Measurements from ENCODE around the gene CA5B. TPM values are rescaled to one million over a fixed set of nuclear protein-coding genes. Genes with fewer than 3 reads are reported as not detected.

The CA5B gene
- total RNA-seq, 1 experiment from 2014 or later, result 6.4 TPM

DNA sequence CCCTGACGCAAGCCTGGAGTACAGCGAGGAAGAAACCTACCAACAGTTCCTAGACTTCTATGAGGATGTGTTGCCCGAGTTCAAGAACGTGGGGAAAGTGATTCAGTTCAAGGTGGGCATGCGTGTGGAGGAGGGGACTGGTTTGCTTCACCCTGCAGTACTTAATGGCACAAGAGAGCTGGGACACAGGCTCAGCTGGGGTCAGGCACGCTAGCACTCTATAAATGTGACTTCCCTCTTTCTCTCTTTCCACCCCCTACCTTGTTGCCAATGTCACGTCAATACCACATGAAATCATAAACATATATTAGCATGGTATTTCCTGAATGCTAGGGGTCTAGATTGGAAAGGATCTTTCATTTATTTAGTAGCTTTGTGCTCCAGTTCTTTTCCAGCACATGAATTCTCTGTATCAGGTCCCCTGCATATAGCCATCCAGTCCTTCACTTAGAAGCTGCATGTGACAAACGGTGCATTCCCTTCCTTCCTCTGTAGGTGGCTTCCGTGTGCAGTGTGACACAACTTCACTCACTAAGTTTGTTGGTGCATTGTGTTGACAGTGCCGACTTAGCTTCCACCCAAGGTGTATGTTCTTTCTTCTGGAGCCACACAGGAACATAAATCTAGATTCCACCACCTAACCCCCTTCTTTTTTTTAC, 77.8 kb downstream of the CA5B start:
- intact Hi-C loops (cut with micrococcal nuclease; ENCODE audit: unreplicated experiment), result loop anchor here (10.0 kb wide), 2 partner anchors 131 to 159 kb away; no protein-coding TSS in a partner anchor
- Mint-ChIP-seq H3K36me3 (ENCODE audit: insufficient read depth, unreplicated experiment) (peaks cover 5% of the 10 kb centered on the region), H3K4me3 (ENCODE audit: low read depth, unreplicated experiment) (no peak overlapping the region), H3K27ac (ENCODE audit: unreplicated experiment) (no peak overlapping the region), H3K27me3 (ENCODE audit: unreplicated experiment) (no peaks in the 10 kb centered on the region), H3K4me1 (ENCODE audit: low read depth, unreplicated experiment) (no peaks in the 10 kb centered on the region), H3K9me3 (ENCODE audit: low read depth, unreplicated experiment) (no peaks in the 10 kb centered on the region)
- BruUV-seq (replicated peaks), result no TSS peak
- DNase-seq, result peak; percentile 31
- TF ChIP-seq, protein P1, sequence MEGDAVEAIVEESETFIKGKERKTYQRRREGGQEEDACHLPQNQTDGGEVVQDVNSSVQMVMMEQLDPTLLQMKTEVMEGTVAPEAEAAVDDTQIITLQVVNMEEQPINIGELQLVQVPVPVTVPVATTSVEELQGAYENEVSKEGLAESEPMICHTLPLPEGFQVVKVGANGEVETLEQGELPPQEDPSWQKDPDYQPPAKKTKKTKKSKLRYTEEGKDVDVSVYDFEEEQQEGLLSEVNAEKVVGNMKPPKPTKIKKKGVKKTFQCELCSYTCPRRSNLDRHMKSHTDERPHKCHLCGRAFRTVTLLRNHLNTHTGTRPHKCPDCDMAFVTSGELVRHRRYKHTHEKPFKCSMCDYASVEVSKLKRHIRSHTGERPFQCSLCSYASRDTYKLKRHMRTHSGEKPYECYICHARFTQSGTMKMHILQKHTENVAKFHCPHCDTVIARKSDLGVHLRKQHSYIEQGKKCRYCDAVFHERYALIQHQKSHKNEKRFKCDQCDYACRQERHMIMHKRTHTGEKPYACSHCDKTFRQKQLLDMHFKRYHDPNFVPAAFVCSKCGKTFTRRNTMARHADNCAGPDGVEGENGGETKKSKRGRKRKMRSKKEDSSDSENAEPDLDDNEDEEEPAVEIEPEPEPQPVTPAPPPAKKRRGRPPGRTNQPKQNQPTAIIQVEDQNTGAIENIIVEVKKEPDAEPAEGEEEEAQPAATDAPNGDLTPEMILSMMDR (IDR thresholded peaks at IDR 0.05; ENCODE audit: unreplicated experiment), result peak; percentile 28
- CTCF ChIA-PET, result interaction anchor here (0.5 to 1.0 kb wide), 3 partner anchors 27 to 743 kb away, joined by 3 read pairs; no protein-coding TSS in a partner anchor

DNA sequence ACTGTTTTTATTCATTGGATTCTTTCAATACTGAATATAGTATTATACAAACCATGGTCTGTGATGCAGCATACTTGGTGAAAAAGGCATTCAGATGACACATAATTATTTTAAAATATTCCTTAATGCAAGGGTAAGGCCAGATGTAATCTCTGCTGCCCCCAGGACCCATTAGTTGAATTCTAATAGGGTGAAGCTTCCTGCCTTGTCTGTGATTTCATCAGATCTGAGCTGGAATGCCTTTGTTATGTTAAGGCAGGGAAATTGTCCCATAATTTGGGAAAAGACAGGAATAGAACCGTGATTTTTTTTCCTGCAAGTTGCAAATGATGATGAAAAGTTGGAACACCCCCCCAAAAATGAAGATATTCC, 78.4 kb downstream of the CA5B start:
- Mint-ChIP-seq H3K36me3 (ENCODE audit: insufficient read depth, unreplicated experiment) (peaks cover 7% of the 10 kb centered on the region), H3K27me3 (ENCODE audit: unreplicated experiment) (no peaks in the 10 kb centered on the region), H3K4me3 (ENCODE audit: low read depth, unreplicated experiment) (no peak overlapping the region), H3K9me3 (ENCODE audit: low read depth, unreplicated experiment) (no peaks in the 10 kb centered on the region), H3K27ac (ENCODE audit: unreplicated experiment) (no peak overlapping the region), H3K4me1 (ENCODE audit: low read depth, unreplicated experiment) (no peaks in the 10 kb centered on the region)
- TF ChIP-seq, protein P1 (IDR thresholded peaks at IDR 0.05; ENCODE audit: unreplicated experiment), result no peak
- CTCF ChIA-PET, result interaction anchor here (0.5 to 1.0 kb wide), 3 partner anchors 27 to 743 kb away, joined by 3 read pairs; no protein-coding TSS in a partner anchor
- intact Hi-C loops (cut with micrococcal nuclease; ENCODE audit: unreplicated experiment), result loop anchor here (10.0 kb wide), 2 partner anchors 132 to 158 kb away; no protein-coding TSS in a partner anchor
- BruUV-seq (replicated peaks), result no TSS peak
- DNase-seq, result no peak

DNA sequence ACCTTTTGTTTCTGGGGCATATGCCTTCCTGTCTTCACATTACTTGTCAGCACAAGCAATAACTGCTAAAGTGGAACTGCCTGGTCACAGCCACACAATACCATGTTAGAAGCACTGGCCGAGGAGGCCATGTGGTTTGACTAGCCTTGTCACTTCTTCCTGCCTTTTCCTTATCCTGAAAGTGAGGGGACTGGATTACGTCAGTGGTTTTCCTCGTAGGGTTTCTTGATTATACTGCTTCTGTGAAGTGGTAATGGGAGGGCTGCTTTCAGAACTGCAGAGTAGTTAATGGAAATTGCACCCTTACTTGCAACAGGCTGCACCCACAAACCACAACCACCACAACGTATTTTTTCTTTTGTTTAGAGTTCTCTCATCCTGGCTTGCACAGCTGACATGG, 78.8 kb downstream of the CA5B start:
- Mint-ChIP-seq H3K27me3 (ENCODE audit: unreplicated experiment) (no peaks in the 10 kb centered on the region), H3K4me3 (ENCODE audit: low read depth, unreplicated experiment) (no peak overlapping the region), H3K4me1 (ENCODE audit: low read depth, unreplicated experiment) (no peaks in the 10 kb centered on the region), H3K9me3 (ENCODE audit: low read depth, unreplicated experiment) (no peaks in the 10 kb centered on the region), H3K36me3 (ENCODE audit: insufficient read depth, unreplicated experiment) (peaks cover 7% of the 10 kb centered on the region), H3K27ac (ENCODE audit: unreplicated experiment) (no peak overlapping the region)
- CTCF ChIA-PET, result interaction anchor here (1.0 kb wide), 1 partner anchor 28 kb away, joined by 3 read pairs; no protein-coding TSS in a partner anchor
- TF ChIP-seq, protein P1 (IDR thresholded peaks at IDR 0.05; ENCODE audit: unreplicated experiment), result no peak
- DNase-seq, result no peak
- intact Hi-C loops (cut with micrococcal nuclease; ENCODE audit: unreplicated experiment), result loop anchor here (10.0 kb wide), 2 partner anchors 132 to 158 kb away; no protein-coding TSS in a partner anchor
- BruUV-seq (replicated peaks), result no TSS peak

DNA sequence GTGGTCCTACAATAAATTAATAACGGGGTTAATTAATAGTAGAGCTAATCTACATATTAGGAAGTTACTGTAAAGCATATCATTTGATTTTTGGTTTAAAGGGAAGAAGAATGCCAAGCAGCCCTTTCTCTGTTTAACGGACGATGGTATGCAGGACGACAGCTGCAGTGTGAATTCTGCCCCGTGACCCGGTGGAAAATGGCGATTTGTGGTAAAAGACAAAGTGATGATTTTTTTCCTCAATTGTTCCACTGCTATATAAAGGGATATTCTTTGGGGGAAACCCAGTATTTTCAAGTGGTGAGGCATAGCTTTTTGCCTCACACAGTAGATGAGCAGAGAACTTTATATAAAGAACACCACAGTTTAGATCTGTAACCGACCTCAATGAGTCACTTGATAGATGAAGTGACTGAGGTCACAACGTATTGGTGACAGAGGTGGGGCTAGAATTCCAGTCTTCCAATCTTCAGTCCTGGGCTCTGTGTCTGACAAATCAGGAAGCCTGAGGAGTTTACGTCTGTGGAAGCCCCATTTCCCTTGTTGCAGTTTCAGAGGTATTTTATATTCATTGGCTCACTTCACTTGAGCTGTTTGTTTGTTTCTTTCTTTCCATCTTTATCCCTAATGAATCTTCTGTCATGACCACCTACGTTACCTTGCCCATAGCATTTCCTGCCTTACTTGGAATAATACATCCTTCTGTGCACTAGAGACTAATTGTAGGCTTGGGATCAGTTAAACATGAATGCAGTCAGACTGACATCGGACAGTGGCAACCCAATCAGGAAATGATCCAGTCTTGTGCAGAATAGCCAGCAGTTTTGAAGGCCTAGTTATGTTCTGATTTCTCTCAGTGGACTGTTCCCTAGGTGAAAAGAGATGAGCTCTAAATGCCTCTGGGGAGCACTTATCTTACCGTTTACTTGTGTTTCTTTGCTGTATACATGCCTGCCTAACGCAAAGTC, 82.3 kb downstream of the CA5B start:
- Mint-ChIP-seq H3K27ac (ENCODE audit: unreplicated experiment) (no peak overlapping the region), H3K9me3 (ENCODE audit: low read depth, unreplicated experiment) (no peaks in the 10 kb centered on the region), H3K27me3 (ENCODE audit: unreplicated experiment) (no peaks in the 10 kb centered on the region), H3K36me3 (ENCODE audit: insufficient read depth, unreplicated experiment) (peaks cover 12% of the 10 kb centered on the region), H3K4me1 (ENCODE audit: low read depth, unreplicated experiment) (no peaks in the 10 kb centered on the region), H3K4me3 (ENCODE audit: low read depth, unreplicated experiment) (no peak overlapping the region)
- TF ChIP-seq, protein P1 (IDR thresholded peaks at IDR 0.05; ENCODE audit: unreplicated experiment), result no peak
- no peak for DNase-seq
- CTCF ChIA-PET, result no interaction called here
- BruUV-seq (replicated peaks), result no TSS peak
- intact Hi-C loops (cut with micrococcal nuclease; ENCODE audit: unreplicated experiment), result no loop called here

Data from Calu3 (cell line).